ENCODE results near the gene SRPK2.

SRPK2 gene

GRCh38 chr7:105215821-105216220 lies 172.9 kb downstream of the SRPK2 start:
- Histone ChIP-seq H3K79me2 (ENCODE audit: insufficient read depth, low read length) (no peaks in the 10 kb centered on the region), H4K20me1 (ENCODE audit: insufficient read depth, low read length) (no peaks in the 10 kb centered on the region), H2AFZ (ENCODE audit: low read length) (no peak overlapping the region), H3K9me3 (ENCODE audit: low read length) (no peaks in the 10 kb centered on the region), H3K4me3 (ENCODE audit: low read depth, low read length, poor library complexity, severe bottlenecking) (no peak overlapping the region), H3F3A (ENCODE audit: insufficient read depth, low read length) (no peaks in the 10 kb centered on the region), H3K27me3 (ENCODE audit: insufficient read depth, low read length) (no peaks in the 10 kb centered on the region), H3K27ac (ENCODE audit: low read depth, low read length, poor library complexity, severe bottlenecking) (no peak overlapping the region), H3K9me2 (ENCODE audit: low read depth, low read length) (no peaks in the 10 kb centered on the region), H3K4me2 (ENCODE audit: low read length) (no peak overlapping the region), H3K4me1 (ENCODE audit: insufficient read depth, low read length, severe bottlenecking) (no peaks in the 10 kb centered on the region), H3K36me3 (ENCODE audit: insufficient read depth, low read length) (no peaks in the 10 kb centered on the region), H3K9ac (ENCODE audit: low read length) (no peak overlapping the region)
- TF ChIP-seq CTCF (IDR thresholded peaks at IDR 0.05; ENCODE audit: low read length) (no peak), EZH2 (IDR thresholded peaks at IDR 0.05; ENCODE audit: borderline replicate concordance, low read length) (no peak)

- Histone ChIP-seq H3K9ac (ENCODE audit: low read length) (no peak overlapping the region), H3K4me3 (ENCODE audit: low read depth, low read length, poor library complexity, severe bottlenecking) (no peak overlapping the region), H3K27ac (ENCODE audit: low read depth, low read length, poor library complexity, severe bottlenecking) (no peak overlapping the region), H3K4me1 (ENCODE audit: insufficient read depth, low read length, severe bottlenecking) (peaks cover 5% of the 10 kb centered on the region), H3K27me3 (ENCODE audit: insufficient read depth, low read length) (no peaks in the 10 kb centered on the region), H2AFZ (ENCODE audit: low read length) (no peak overlapping the region), H3K9me3 (ENCODE audit: low read length) (no peaks in the 10 kb centered on the region), H4K20me1 (ENCODE audit: insufficient read depth, low read length) (no peaks in the 10 kb centered on the region), H3K79me2 (ENCODE audit: insufficient read depth, low read length) (no peaks in the 10 kb centered on the region), H3K9me2 (ENCODE audit: low read depth, low read length) (no peaks in the 10 kb centered on the region), H3K36me3 (ENCODE audit: insufficient read depth, low read length) (no peaks in the 10 kb centered on the region), H3K4me2 (ENCODE audit: low read length) (no peak overlapping the region), H3F3A (ENCODE audit: insufficient read depth, low read length) (no peaks in the 10 kb centered on the region)
- no peak for TF ChIP-seq EZH2 (IDR thresholded peaks at IDR 0.05; ENCODE audit: borderline replicate concordance, low read length)
- TF ChIP-seq CTCF (IDR thresholded peaks at IDR 0.05; ENCODE audit: low read length) = no peak
Measured at GRCh38 chr7:105215182-105215581, 173.5 kb downstream of the SRPK2 start.

GRCh38 chr7:105213611-105214010 lies 175.1 kb downstream of the SRPK2 start:
- no peak overlapping the region for H3K4me2 ChIP-seq (ENCODE audit: low read length)
- no peak overlapping the region for H3K4me3 ChIP-seq (ENCODE audit: low read depth, low read length, poor library complexity, severe bottlenecking)
- H2AFZ ChIP-seq (ENCODE audit: low read length) = no peak overlapping the region
- no peak for TF ChIP-seq CTCF (IDR thresholded peaks at IDR 0.05; ENCODE audit: low read length)
- TF ChIP-seq EZH2 (IDR thresholded peaks at IDR 0.05; ENCODE audit: borderline replicate concordance, low read length) = no peak
- no peaks in the 10 kb centered on the region for H4K20me1 ChIP-seq (ENCODE audit: insufficient read depth, low read length)
- H3K27me3 ChIP-seq (ENCODE audit: insufficient read depth, low read length) = no peaks in the 10 kb centered on the region
- no peaks in the 10 kb centered on the region for H3K9me3 ChIP-seq (ENCODE audit: low read length)
- no peaks in the 10 kb centered on the region for H3F3A ChIP-seq (ENCODE audit: insufficient read depth, low read length)
- H3K27ac ChIP-seq (ENCODE audit: low read depth, low read length, poor library complexity, severe bottlenecking) = no peak overlapping the region
- H3K9ac ChIP-seq (ENCODE audit: low read length) = no peak overlapping the region
- no peaks in the 10 kb centered on the region for H3K9me2 ChIP-seq (ENCODE audit: low read depth, low read length)
- no peaks in the 10 kb centered on the region for H3K79me2 ChIP-seq (ENCODE audit: insufficient read depth, low read length)
- no peaks in the 10 kb centered on the region for H3K36me3 ChIP-seq (ENCODE audit: insufficient read depth, low read length)
- H3K4me1 ChIP-seq (ENCODE audit: insufficient read depth, low read length, severe bottlenecking) = peaks cover 9% of the 10 kb centered on the region

Data from OCI-LY1 (cell line).